ENCODE data around the gene SMS.
A peak's percentile ranks its signal among the peaks of the same experiment; 100 is the strongest.

SMS gene

DNA sequence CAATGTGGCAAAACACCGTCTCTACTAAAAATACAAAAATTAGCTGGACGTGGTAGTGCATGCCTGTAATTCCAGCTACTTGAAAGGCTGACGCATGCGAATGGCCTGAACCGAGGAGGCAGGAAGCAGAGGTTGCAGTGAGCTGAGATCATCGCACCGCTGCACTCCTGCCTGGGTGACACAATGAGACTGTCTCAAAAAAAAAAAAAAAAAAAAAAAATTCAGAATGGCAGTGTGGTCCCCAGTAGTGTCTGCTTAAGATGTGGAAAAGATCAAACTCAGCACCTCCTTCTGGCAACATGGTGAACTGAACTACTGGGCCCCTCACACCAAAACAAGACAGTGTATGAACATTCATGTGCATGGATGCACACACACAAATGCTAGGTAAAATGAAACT is 32.2 kb downstream of the SMS start:
- peaks cover 20% of the 10 kb centered on the region for H3K4me1 Mint-ChIP-seq
- H3K27me3 Mint-ChIP-seq = no peaks in the 10 kb centered on the region
- peak in 1 of 2 donors; percentile 20 for DNase-seq (ENCODE audit: low spot score in 2 of 2)
- H3K27ac Mint-ChIP-seq (ENCODE audit: low read depth) = peak overlapping the region; percentile 86
- peak overlapping the region; percentile 42 for H3K4me3 Mint-ChIP-seq
- peaks cover 23% of the 10 kb centered on the region for H3K36me3 Mint-ChIP-seq (ENCODE audit: insufficient read depth)
- peak; percentile 96 for ATAC-seq (replicated peaks; ENCODE audit: extremely low read depth, poor library complexity, severe bottlenecking)
- no peaks in the 10 kb centered on the region for H3K9me3 Mint-ChIP-seq

DNA sequence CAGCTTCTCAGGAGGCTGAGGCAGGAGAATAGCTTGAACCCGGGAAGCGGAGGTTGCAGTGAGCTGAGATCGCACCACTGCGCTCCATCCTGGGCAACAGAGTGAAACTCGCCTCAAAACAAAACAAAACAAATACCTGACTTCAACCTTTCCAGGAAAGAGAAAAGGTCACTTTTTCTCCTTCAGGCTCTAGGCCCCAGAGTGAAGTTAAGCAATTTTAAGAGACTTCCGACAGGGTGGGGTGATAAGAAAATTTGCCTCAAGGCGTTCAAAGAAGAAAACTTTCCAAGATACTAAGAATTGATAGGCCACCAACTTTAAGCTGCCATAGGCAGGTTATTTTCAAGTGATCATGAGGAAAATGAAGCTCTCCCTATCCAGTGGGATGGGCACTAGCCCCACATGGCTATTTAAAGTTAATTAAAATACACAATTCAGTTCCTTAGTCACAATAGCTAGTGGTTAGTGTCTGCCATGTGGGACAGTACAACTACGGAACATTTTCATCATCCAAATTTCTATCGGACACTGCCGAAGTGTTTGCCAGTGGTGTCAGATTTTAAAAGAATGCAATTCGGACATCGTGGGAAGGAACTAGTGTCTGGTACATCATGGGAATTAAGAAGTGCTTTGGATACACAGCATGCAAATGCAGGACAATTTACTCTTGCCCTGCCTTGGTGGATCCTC is 33.0 kb downstream of the SMS start:
- ATAC-seq (replicated peaks; ENCODE audit: extremely low read depth, poor library complexity, severe bottlenecking) = no peak

DNA sequence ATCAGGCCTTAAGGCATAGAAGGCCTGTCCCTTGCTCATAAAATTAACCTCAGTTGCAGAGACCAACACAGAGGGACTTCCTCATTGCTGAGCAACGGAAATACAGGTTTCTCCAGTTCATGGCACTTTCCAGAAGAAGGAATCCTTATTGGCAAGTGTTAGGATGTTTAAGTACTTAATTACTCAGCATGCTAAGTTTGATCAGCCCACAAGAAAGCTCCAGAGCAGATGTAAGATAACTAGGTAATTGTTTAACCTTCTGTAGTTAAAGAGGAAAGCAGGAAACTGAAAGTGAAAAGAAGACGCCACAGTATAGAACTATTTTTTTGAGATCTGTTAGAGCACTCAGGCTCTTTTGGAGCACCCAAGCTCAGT is 33.5 kb downstream of the SMS start:
- H3K4me1 Mint-ChIP-seq = peaks cover 20% of the 10 kb centered on the region
- H3K27me3 Mint-ChIP-seq = no peaks in the 10 kb centered on the region
- peak overlapping the region; percentile 70 for H3K4me3 Mint-ChIP-seq
- DNase-seq (ENCODE audit: low spot score in 2 of 2) (no peak), ATAC-seq (replicated peaks; ENCODE audit: extremely low read depth, poor library complexity, severe bottlenecking) (no peak)
- peak overlapping the region; percentile 90 for H3K27ac Mint-ChIP-seq (ENCODE audit: low read depth)
- H3K36me3 Mint-ChIP-seq (ENCODE audit: insufficient read depth) = peaks cover 26% of the 10 kb centered on the region
- no peaks in the 10 kb centered on the region for H3K9me3 Mint-ChIP-seq

More for the DNA sequence above, 33.0 kb downstream of the SMS start:
- H3K36me3 Mint-ChIP-seq (ENCODE audit: insufficient read depth) = peaks cover 26% of the 10 kb centered on the region
- no peak for DNase-seq (ENCODE audit: low spot score in 2 of 2)
- no peaks in the 10 kb centered on the region for H3K9me3 Mint-ChIP-seq
- H3K27ac Mint-ChIP-seq (ENCODE audit: low read depth) = peak overlapping the region; percentile 90
- H3K4me1 Mint-ChIP-seq = peaks cover 20% of the 10 kb centered on the region
- no peaks in the 10 kb centered on the region for H3K27me3 Mint-ChIP-seq
- peak overlapping the region; percentile 70 for H3K4me3 Mint-ChIP-seq

DNA sequence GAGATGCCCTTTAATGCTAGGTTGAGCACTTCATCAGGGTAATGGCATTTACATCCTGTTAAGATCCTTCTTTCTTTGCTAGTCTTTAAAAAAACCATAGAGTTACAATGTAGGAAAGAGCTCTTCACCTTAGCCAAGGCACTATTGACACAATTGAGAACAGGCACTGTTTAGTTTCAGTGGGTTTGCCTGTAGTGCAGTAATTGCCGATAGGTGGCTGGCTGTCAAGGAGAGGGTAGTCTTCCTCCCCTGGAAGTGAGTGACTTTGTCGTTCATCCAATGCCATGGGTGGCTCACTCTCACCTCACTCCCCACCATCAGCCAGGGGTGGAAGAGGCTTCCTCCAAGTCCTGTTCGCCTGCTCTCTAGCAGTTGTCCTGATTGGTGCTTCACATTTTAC is 34.7 kb downstream of the SMS start:
- H3K4me3 Mint-ChIP-seq = no peak overlapping the region
- ATAC-seq (replicated peaks; ENCODE audit: extremely low read depth, poor library complexity, severe bottlenecking) = no peak
- H3K27me3 Mint-ChIP-seq = no peaks in the 10 kb centered on the region
- peaks cover 22% of the 10 kb centered on the region for H3K36me3 Mint-ChIP-seq (ENCODE audit: insufficient read depth)
- no peaks in the 10 kb centered on the region for H3K9me3 Mint-ChIP-seq
- H3K27ac Mint-ChIP-seq (ENCODE audit: low read depth) = no peak overlapping the region
- no peak for DNase-seq (ENCODE audit: low spot score in 2 of 2)
- H3K4me1 Mint-ChIP-seq = peaks cover 20% of the 10 kb centered on the region

DNA sequence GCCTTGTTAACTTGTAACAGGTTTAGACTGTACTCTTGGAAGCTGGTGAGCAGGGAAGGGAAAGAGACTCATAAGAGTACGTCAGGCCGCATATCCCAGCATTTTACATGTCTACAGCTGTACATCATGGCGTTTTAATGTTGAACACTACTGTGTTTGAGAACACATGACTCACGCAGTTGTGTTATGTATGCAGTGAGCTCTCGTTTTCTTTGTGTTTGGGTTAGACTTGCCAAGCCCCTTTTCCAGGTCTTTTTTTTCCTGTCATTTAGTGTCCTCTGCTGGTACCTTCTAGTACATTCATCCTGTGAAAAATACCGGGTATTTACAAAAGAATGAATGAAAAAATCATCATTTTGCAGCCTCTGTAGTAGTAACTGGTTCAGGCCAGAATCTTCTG is 35.3 kb downstream of the SMS start:
- no peak for DNase-seq (ENCODE audit: low spot score in 2 of 2)
- Mint-ChIP-seq H3K4me1 (peaks cover 20% of the 10 kb centered on the region), H3K27ac (ENCODE audit: low read depth) (no peak overlapping the region), H3K9me3 (no peaks in the 10 kb centered on the region), H3K36me3 (ENCODE audit: insufficient read depth) (peaks cover 23% of the 10 kb centered on the region), H3K4me3 (no peak overlapping the region), H3K27me3 (no peaks in the 10 kb centered on the region)
- no peak for ATAC-seq (replicated peaks; ENCODE audit: extremely low read depth, poor library complexity, severe bottlenecking)

DNA sequence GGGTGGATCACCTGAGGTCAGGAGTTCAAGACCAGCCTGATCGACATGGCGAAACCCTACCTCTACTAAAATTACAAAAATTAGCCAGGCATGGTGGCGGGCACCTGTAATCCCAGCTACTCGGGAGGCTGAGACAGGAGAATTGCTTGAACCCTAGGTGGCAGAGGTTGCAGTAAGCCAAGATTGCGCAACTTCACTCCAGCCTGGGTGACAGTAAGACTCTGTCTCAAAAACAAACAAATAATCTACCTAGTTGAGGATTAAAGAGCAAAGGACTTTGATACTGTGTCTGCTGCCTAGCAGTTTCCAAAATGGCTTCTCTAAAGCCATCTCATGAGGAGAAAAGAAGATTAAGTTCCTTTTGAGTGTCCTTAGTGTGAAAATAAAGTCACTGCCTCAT is 37.8 kb downstream of the SMS start:
- H3K27me3 Mint-ChIP-seq = no peaks in the 10 kb centered on the region
- no peak for DNase-seq (ENCODE audit: low spot score in 2 of 2)
- peaks cover 20% of the 10 kb centered on the region for H3K36me3 Mint-ChIP-seq (ENCODE audit: insufficient read depth)
- H3K4me1 Mint-ChIP-seq = peaks cover 8% of the 10 kb centered on the region
- H3K9me3 Mint-ChIP-seq = no peaks in the 10 kb centered on the region
- no peak for ATAC-seq (replicated peaks; ENCODE audit: extremely low read depth, poor library complexity, severe bottlenecking)
- no peak overlapping the region for H3K4me3 Mint-ChIP-seq
- H3K27ac Mint-ChIP-seq (ENCODE audit: low read depth) = no peak overlapping the region

DNA sequence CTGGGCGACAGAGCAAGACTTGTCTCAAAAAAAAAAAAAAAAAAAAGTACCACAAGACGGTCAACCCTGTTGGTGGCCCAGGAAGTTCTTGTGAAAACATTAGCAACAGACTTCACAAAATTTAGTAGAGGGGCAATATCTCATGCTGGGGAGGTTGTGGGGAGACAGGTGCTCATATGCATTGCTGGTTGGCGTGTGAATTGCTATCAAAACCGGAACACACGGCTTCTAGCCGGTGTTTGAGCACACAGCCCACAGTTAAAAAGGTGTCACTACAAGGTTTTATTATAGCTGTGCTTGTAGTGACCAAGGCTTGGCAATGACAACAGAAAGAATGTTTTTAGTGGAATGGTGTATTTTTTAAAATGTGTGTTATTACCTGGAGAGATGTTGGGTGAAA is 41.8 kb downstream of the SMS start:
- H3K27me3 Mint-ChIP-seq = no peaks in the 10 kb centered on the region
- no peak overlapping the region for H3K27ac Mint-ChIP-seq (ENCODE audit: low read depth)
- no peaks in the 10 kb centered on the region for H3K9me3 Mint-ChIP-seq
- ATAC-seq (replicated peaks; ENCODE audit: extremely low read depth, poor library complexity, severe bottlenecking) (no peak), DNase-seq (ENCODE audit: low spot score in 2 of 2) (no peak)
- peaks cover 22% of the 10 kb centered on the region for H3K36me3 Mint-ChIP-seq (ENCODE audit: insufficient read depth)
- H3K4me1 Mint-ChIP-seq = no peaks in the 10 kb centered on the region
- H3K4me3 Mint-ChIP-seq = no peak overlapping the region

DNA sequence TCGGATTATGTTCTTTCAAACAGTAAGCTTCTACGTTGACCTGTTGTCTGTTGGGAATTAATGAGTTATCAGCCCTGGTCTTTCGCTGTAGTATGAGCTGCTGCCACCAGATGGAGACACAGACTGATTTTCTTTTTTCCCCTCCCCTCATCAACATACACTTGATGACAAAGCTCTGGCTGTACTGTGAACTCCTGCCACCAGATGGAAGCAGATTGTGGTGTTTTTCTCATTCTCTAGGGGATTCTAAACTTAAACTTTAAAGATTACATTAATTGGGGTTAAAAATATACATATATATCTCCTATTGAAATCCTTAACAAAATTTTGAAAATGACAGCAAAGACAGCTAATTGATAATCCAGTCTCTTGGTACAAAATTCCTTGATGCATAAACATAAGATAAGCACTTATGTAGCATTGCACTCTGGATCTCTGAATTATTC is 44.8 kb downstream of the SMS start:
- Mint-ChIP-seq H3K4me3 (no peak overlapping the region), H3K27ac (ENCODE audit: low read depth) (no peak overlapping the region)

DNA sequence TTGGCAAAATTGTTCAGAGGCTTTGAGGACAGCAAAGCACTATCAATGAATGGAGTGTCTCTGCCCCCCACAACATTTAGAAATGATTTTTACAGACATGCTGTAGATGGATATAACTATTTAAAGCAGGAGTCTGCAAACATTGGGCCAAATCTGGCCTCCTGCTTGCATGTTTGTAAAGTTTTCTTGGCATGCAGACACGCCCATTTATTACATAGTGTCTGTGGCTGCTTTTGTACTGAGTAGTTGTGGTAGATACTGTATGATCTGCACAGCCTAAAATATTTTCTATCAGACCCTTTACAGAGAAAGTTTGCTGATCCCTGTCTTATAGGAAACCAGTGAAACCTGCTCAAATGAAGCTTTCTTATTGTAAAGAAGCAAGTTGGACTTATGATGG is 46.1 kb downstream of the SMS start:
- ATAC-seq (replicated peaks; ENCODE audit: extremely low read depth, poor library complexity, severe bottlenecking) (no peak), DNase-seq (ENCODE audit: low spot score in 2 of 2) (no peak)
- Mint-ChIP-seq H3K4me1 (no peaks in the 10 kb centered on the region), H3K9me3 (no peaks in the 10 kb centered on the region), H3K4me3 (no peak overlapping the region), H3K36me3 (ENCODE audit: insufficient read depth) (peaks cover 10% of the 10 kb centered on the region), H3K27ac (ENCODE audit: low read depth) (no peak overlapping the region), H3K27me3 (no peaks in the 10 kb centered on the region)

More for the DNA sequence above, 44.8 kb downstream of the SMS start:
- no peaks in the 10 kb centered on the region for H3K27me3 Mint-ChIP-seq
- DNase-seq (ENCODE audit: low spot score in 2 of 2) = peak; percentile 33 to 46
- ATAC-seq (replicated peaks; ENCODE audit: extremely low read depth, poor library complexity, severe bottlenecking) = peak; percentile 92
- H3K36me3 Mint-ChIP-seq (ENCODE audit: insufficient read depth) = peaks cover 12% of the 10 kb centered on the region
- no peaks in the 10 kb centered on the region for H3K9me3 Mint-ChIP-seq
- no peaks in the 10 kb centered on the region for H3K4me1 Mint-ChIP-seq

DNA sequence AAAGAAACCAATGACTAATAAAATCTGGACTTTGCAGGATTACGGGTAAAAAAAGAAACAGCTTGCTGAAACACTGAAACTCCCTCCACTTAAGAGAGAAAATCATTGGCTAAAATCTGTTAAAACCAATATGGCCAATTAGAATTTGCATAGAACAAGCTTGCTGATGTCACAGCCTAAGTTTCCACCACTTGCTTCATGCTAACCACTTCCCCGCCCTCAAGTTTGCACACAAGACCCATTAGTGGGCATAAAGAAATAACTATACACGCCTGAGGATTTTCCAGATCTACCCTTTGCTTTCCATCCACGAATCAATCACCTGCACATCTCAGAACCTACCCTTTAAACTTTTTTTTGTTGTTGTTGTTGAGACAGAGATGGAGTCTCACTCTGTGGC is 48.9 kb downstream of the SMS start:
- Mint-ChIP-seq H3K9me3 (no peaks in the 10 kb centered on the region), H3K27me3 (no peaks in the 10 kb centered on the region), H3K4me1 (no peaks in the 10 kb centered on the region), H3K4me3 (no peak overlapping the region), H3K27ac (ENCODE audit: low read depth) (no peak overlapping the region), H3K36me3 (ENCODE audit: insufficient read depth) (peaks cover 8% of the 10 kb centered on the region)
- ATAC-seq (replicated peaks; ENCODE audit: extremely low read depth, poor library complexity, severe bottlenecking) = no peak
- no peak for DNase-seq (ENCODE audit: low spot score in 2 of 2)

DNA sequence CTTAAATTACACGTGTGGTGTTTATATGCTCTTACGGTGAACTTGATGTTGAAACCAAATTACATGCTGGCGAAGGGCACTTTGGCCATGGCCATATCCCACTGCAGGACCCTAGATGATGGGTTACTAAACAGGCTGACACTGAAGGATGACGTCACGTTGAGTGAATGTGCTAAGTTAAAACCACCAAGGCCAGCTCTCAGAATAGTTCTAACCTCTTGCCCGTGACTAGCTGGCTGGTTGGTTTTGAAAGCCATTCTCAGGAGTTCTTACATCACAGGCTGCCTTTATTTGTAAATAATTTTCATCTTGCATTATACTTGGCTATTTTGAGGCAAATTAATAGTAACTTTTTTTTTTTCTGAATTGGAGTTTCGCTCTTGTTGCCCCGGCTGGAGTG is 50.3 kb downstream of the SMS start:
- Mint-ChIP-seq H3K36me3 (ENCODE audit: insufficient read depth) (peaks cover 10% of the 10 kb centered on the region), H3K27ac (ENCODE audit: low read depth) (peak overlapping the region; percentile 32), H3K27me3 (no peaks in the 10 kb centered on the region), H3K4me3 (no peak overlapping the region), H3K9me3 (no peaks in the 10 kb centered on the region), H3K4me1 (no peaks in the 10 kb centered on the region)
- DNase-seq (ENCODE audit: low spot score in 2 of 2) (no peak), ATAC-seq (replicated peaks; ENCODE audit: extremely low read depth, poor library complexity, severe bottlenecking) (no peak)

DNA sequence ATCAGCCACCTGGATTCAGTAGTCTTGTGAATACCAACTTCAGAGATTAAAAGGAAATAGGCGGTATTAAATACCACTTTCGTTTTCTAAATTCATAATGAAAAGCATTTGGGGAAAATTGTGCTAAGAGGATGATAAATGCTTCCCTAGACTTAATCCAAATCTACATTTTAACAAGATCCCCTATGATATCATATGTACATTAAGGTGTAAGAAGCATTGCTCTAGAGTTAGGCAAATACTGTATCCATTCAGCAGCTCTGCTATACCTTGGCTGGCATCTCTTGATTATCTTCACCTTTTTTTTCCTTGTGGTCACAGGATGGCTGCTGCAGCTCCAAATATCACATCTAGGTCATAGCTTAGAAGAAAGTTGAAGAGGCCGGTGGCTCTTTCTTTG is 51.0 kb downstream of the SMS start:
- Mint-ChIP-seq H3K4me3 (no peak overlapping the region), H3K4me1 (no peaks in the 10 kb centered on the region), H3K27me3 (no peaks in the 10 kb centered on the region), H3K9me3 (no peaks in the 10 kb centered on the region), H3K27ac (ENCODE audit: low read depth) (peak overlapping the region; percentile 32), H3K36me3 (ENCODE audit: insufficient read depth) (peaks cover 10% of the 10 kb centered on the region)
- DNase-seq (ENCODE audit: low spot score in 2 of 2) (no peak), ATAC-seq (replicated peaks; ENCODE audit: extremely low read depth, poor library complexity, severe bottlenecking) (no peak)

DNA sequence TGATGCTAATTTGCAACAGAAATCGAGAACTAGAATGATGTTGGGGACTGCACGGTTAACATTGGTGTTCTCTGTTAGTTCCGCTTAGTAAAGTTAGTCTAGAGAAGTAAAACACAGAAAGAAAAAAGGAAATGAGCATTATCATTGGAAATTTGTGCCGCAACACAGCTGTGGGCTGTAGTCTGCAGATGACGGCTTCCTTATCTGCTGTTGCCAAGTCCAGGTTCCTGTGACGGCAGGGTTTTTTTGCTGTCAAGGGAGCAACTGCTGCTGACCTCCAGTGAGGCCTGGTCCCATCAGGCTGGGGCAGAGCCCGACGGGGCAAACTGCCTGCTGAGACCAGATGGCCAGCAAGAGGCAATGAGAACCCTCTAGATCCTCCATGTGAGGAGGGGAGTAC is 52.8 kb downstream of the SMS start:
- Mint-ChIP-seq H3K9me3 (no peaks in the 10 kb centered on the region), H3K27me3 (no peaks in the 10 kb centered on the region), H3K4me1 (no peaks in the 10 kb centered on the region), H3K4me3 (no peak overlapping the region), H3K36me3 (ENCODE audit: insufficient read depth) (peaks cover 13% of the 10 kb centered on the region), H3K27ac (ENCODE audit: low read depth) (no peak overlapping the region)
- ATAC-seq (replicated peaks; ENCODE audit: extremely low read depth, poor library complexity, severe bottlenecking) (no peak), DNase-seq (ENCODE audit: low spot score in 2 of 2) (no peak)

Data from central memory CD8-positive, alpha-beta T cell (primary cell).